A549 (cell line): Measurements from ENCODE around the gene GLIPR2.

Source experiments
- CTCF ChIP-seq: fragments of >200 bp; sonication (Bioruptor Twin); formaldehyde crosslinking; IDR thresholded peaks from 3 replicates; pipeline ENCODE4 v1.5.1; 2016
- EHF ChIP-seq: fragments of 250-450 bp; sonication (Bioruptor Pico); IDR thresholded peaks from 2 replicates; pipeline ENCODE4 v1.5.0; 2020; ENCODE audit warnings: mild to moderate bottlenecking
- EP300 ChIP-seq, 2 experiments: fragments of >200 bp; sonication (Bioruptor Twin); formaldehyde crosslinking; IDR thresholded peaks; 2 replicates in 1 of 2; 3 replicates in 1 of 2; pipeline ENCODE4 v1.6.1; 2016 to 2017

GRCh38 chr9:36148311-36149051 is 11.9 kb downstream of the GLIPR2 start:
- TF ChIP-seq EP300 (IDR thresholded peaks at IDR 0.05) (no peak), CTCF (no peak), EHF (CRISPR knock-in tag) (no peak)
